Measurements from ENCODE around the gene APOBEC3F.

The APOBEC3F gene

DNA sequence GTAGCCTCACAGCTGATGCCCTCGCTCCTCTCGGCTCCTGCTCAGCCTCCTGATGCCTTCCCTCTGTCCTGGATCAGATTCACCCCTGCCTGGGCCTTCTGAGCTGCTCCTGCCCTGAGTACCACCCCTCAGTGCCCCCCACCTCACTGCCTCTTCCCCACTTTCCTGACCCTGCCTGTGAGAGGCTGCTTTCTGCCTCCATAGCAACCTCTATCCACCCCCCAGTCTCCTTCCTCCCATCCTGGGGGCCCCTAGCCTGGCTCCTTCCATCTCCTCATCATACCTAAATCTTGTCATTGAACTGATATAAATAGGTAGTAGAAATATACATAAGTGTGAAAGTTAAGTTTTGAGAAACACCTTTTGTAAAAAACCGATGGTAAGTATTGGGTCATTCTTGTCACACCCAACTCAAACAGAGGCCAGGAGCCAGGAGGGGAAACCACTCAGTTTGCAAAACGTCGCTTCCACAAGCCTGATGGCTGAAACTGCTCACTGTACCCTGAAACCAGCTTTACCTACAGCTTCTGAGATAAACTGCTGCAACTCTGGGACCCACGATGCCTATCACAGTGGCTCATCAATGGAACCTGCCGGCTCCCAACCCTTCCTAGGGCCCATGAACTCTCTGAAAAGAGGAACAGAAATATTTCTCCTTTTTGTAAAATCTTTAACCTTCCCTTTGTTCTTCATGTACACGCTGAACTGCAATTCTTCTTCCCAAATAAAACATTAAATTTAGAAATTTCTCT lies 51.6 kb downstream of the APOBEC3F start:
- TF ChIP-seq GATA2 (IDR thresholded peaks at IDR 0.05; ENCODE audit: low read depth, low read length) (no peak), GATA3 (IDR thresholded peaks at IDR 0.05; ENCODE audit: low read depth, low read length) (no peak)

DNA sequence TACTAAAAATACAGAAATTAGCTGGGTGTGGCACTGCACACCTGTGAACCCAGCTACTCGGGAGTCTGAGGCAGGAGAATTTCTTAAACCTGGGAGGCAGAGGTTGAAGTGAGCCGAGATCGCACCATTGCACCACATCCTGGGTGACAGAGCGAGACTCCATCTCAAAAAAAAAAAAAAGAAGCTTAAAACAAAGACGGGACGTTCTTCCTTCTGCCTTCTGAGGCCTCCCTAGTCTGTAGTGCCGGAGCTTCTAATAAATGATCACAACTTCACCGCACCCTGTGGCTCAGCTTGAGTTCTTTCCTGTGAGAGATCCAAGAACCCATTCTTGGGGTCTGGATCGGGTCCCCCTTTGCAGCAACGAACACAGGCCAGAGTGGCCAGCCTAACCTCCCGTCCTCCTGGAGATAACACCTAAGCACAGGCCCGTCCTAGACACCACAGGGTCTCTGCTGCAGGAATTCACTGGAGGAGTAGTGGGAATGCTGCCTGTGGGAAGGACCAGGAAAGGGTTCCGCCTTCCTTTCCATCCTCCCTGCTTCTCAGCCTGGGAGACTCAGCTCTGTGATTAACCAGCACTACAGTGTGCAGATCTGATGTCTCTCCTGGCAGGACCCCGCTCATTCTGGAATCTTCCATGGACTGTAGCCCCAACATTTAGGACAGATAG lies 54.2 kb downstream of the APOBEC3F start:
- TF ChIP-seq GATA3 (IDR thresholded peaks at IDR 0.05; ENCODE audit: low read depth, low read length) (no peak), GATA2 (IDR thresholded peaks at IDR 0.05; ENCODE audit: low read depth, low read length) (no peak)

DNA sequence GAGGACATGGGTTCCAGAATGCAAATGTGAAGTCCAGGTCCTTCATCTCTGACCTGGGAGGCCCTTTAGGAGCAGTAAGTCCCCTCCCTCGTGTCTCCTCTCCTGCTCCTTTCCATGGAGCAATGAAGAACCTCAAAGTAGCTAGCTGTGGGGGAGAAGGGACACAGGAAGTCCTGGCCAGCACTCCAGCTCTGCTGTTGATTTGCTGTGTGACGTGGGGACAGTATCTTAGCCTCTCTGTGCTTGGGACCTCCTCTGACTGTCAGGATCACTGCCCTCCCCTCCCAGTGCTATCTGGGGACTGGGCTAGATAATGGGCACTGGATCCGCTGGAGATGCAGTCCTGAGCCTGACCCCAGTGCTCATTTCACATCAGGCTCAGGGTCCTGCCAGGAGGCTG lies 55.3 kb downstream of the APOBEC3F start:
- TF ChIP-seq GATA3 (IDR thresholded peaks at IDR 0.05; ENCODE audit: low read depth, low read length) (no peak), GATA2 (IDR thresholded peaks at IDR 0.05; ENCODE audit: low read depth, low read length) (no peak)

DNA sequence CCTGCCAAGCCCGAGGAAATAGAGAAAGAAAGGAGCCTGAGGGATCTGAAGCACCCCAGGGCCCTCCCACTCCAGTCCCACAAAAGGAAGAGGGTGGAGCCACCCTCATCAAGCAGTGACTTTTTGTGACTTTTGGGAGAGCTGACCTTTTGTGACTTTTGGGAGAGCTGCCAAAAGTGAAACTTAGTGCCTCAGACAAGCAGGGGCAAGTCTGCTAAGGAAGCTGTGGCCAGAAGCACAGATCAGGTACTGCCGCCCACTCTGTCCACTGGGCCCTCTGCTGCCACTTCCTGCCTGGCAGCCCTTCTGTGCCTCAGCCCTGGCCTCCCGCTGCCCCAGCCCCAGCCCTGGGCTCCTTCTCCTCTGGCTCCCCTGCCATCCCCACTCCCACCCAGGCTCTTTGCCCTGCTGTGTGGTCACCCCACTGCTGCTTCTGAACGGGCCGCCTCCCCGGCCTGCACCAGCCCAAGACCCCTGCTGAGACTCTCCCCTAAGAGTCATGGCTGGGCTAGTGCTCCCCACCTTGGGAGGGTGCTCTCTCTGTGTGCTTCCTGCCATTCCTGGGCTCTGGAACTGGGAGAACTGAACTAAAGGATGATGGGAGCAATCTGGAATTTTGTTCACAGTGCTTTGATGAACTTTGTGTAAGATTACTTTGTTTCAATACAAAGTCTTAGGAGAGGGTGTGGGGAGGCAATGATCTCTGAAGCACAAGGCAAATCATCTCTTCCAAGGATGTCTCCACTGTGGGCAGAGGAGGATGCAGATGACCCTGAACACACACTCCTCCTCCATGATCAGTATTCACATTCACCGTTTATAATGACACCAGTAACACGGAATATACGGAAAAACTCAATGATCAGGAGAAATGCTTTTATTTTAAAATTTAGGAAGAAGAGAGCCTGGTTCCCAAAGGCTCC lies 56.7 kb downstream of the APOBEC3F start, which contains the start of gene APOBEC3H:
APOBEC3H (plus strand) TSS at position 147 of the 923 bp plus-strand sequence. CDS start 3,035 bp downstream, outside the sequence.
- no peak for TF ChIP-seq GATA2 (IDR thresholded peaks at IDR 0.05; ENCODE audit: low read depth, low read length)
- no peak for TF ChIP-seq GATA3 (IDR thresholded peaks at IDR 0.05; ENCODE audit: low read depth, low read length)

DNA sequence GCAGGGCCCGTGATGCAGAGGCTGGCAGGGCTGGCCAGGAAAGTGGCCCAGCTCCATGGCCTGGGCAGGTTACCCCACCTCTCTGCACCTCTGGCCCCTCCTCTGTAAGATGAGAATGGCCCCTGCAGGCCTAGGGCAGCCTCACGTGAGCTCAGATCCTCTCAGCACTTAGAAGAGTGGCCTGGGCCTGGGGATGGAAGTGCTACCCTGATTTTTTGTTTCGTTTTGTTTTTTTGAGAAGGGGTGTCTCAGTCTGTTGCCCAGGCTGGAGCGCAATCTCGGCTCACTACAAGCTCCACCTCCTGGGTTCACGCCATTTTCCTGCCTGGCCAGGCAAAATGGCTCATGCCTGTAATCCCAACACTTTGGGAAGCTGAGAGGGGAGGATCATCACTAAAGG lies 57.4 kb downstream of the APOBEC3F start:
- TF ChIP-seq GATA2 (IDR thresholded peaks at IDR 0.05; ENCODE audit: low read depth, low read length) (no peak), GATA3 (IDR thresholded peaks at IDR 0.05; ENCODE audit: low read depth, low read length) (no peak)

DNA sequence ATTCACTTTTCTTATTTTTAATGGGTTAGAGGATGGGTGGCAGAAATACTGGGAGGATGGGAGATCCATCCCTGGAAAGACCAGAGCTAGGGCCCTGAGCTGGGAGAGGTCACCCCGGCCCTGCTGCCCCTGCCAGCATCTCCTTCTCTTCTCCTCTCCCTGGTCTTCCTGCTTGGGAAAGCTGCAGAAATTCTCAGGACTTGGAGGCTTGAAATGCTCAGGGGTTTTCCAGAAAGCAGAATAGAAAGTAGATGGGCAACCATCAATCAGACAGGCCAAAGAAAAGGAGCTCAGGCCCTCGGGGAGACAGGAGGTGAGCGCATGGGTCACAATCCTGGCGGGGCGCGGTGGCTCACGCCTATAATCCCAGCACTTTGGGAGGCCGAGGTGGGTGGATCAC lies 57.9 kb downstream of the APOBEC3F start:
- TF ChIP-seq GATA2 (IDR thresholded peaks at IDR 0.05; ENCODE audit: low read depth, low read length) (no peak), GATA3 (IDR thresholded peaks at IDR 0.05; ENCODE audit: low read depth, low read length) (no peak)

DNA sequence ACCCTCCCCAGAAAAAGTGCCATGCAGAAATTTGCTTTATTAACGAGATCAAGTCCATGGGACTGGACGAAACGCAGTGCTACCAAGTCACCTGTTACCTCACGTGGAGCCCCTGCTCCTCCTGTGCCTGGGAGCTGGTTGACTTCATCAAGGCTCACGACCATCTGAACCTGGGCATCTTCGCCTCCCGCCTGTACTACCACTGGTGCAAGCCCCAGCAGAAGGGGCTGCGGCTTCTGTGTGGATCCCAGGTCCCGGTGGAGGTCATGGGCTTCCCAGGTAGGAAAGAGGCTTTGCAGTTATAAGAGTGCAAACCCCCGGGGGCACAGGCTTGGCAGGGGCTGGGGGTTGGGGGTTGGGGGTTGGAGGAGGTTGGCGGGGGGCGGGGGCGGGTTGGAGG lies 60.6 kb downstream of the APOBEC3F start:
- TF ChIP-seq GATA2 (IDR thresholded peaks at IDR 0.05; ENCODE audit: low read depth, low read length) = no peak
- TF ChIP-seq GATA3 (IDR thresholded peaks at IDR 0.05; ENCODE audit: low read depth, low read length) = no peak

DNA sequence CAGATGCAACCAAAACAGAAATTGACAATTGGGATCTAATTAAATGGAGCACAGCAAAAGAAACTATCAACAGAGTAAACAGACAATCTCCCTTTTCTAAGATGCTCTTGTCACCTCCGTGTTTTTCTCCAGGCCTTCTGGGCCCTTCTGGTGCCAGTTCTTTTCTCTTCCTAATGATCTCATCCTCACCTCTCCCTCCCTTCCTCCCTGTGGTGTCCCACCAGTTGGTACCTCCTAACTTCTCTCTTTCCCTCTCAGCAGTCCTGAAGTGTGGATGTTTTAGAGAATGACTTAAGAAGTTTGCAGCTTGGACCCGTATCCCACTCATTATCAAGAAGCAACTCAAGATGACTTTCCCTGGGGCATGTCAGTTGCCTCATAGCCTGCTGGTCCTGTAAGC lies 62.8 kb downstream of the APOBEC3F start:
- TF ChIP-seq GATA2 (IDR thresholded peaks at IDR 0.05; ENCODE audit: low read depth, low read length) = no peak
- TF ChIP-seq GATA3 (IDR thresholded peaks at IDR 0.05; ENCODE audit: low read depth, low read length) = no peak
